Lung (tissue), 12 donors: ENCODE results near the gene LDHB. TPM values are rescaled to one million over a fixed set of nuclear protein-coding genes. Genes with fewer than 3 reads are reported as not detected.
"Not testable (repeated sequence)": the region's sequence is repeated elsewhere in the genome, so short reads cannot be mapped to it uniquely, and the experiment has no call there.

Experiments used
- ATAC-seq: fragments of 200-7000 bp; cut with Tn5 transposase; one replicate; pipeline ENCODE4 v1.9.1; 2020; ENCODE audit warnings: moderate number of reproducible peaks; ENCODE audit not compliant: insufficient read depth, low FRiP score
- DNase-seq, 3 donors: peaks; one replicate each; pipeline ENCODE4 v3.0.0-alpha.2; 2013 to 2017
- H3K27ac ChIP-seq, 2 donors: one replicate each; pipeline ENCODE4 v1.5.1; 2013; ENCODE audit warnings: mild to moderate bottlenecking in 2 of 2, moderate library complexity in 2 of 2, control low read depth in 1 of 2, inconsistent platforms in 1 of 2, low read depth in 1 of 2, low read length in 1 of 2
- H3K27me3 ChIP-seq, 3 donors: one replicate each; pipeline ENCODE4 v1.5.1; 2013; ENCODE audit warnings: low read length in 2 of 3; ENCODE audit not compliant: control insufficient read depth in 3 of 3, insufficient read depth in 3 of 3
- H3K36me3 ChIP-seq, 4 donors: one replicate each; pipeline ENCODE4 v1.5.1; 2013; ENCODE audit warnings: low read length in 4 of 4, mild to moderate bottlenecking in 1 of 4, moderate library complexity in 1 of 4; ENCODE audit not compliant: control insufficient read depth in 4 of 4, insufficient read depth in 4 of 4
- H3K4me1 ChIP-seq, 5 donors: one replicate each; pipeline ENCODE4 v1.5.1; 2013; ENCODE audit warnings: low read length in 5 of 5, mild to moderate bottlenecking in 2 of 5, moderate library complexity in 1 of 5; ENCODE audit not compliant: control insufficient read depth in 5 of 5, insufficient read depth in 5 of 5
- H3K4me3 ChIP-seq: one replicate; pipeline ENCODE4 v1.5.1; 2013; ENCODE audit warnings: mild to moderate bottlenecking, control low read depth, moderate library complexity
- H3K9ac ChIP-seq, 2 donors: one replicate each; pipeline ENCODE4 v1.5.1; 2013; ENCODE audit warnings: low read length in 2 of 2, control low read depth in 1 of 2; ENCODE audit not compliant: insufficient read depth in 1 of 2
- H3K9me3 ChIP-seq, 4 donors: one replicate each; pipeline ENCODE4 v1.5.1; 2013; ENCODE audit warnings: low read length in 3 of 4, mild to moderate bottlenecking in 1 of 4, moderate library complexity in 1 of 4; ENCODE audit not compliant: control insufficient read depth in 4 of 4, insufficient read depth in 3 of 4
- CTCF ChIP-seq: IDR thresholded peaks from 2 replicates; pipeline ENCODE4 v1.5.1; 2012; ENCODE audit warnings: mild to moderate bottlenecking; ENCODE audit errors: control extremely low read depth, extremely low read depth
- WGBS, 2 donors: extraction: QIAGEN DNeasy Blood & Tissue Kit; methylation state at CpG; one replicate each; pipeline ENCODE4 v1.1.7; 2013; 5-methylcytosine and 5-hydroxymethylcytosine counted together
- polyA plus RNA-seq, 2 donors: library from polyadenylated mRNA; stranded (reverse); fragments of 200-250 nt; gene quantifications; one replicate each; pipeline ENCODE4 v1.2.1, GENCODE V29; 2013
- total RNA-seq, 2 donors: library from RNA; depleted of rRNA in 1 of 2; stranded (reverse); fragments of >200 nt in 1 of 2; gene quantifications; one replicate each; pipeline ENCODE4 v1.2.1, GENCODE V29; 2014 to 2021
- donor health status: control.
- donor health status: control.
- donor health status: Bipolar disorder and iron deficiency.
- donor health status: healthy.
- donor health status: DM: yes; HTN: yes; CAD: no.

LDHB gene
- total and polyA plus RNA-seq, 4 donors, result 370 to 551 (median 459) TPM

GRCh38 chr12:21598651-21599050 lies 59.0 kb downstream of the LDHB start:
- DNase-seq (no peak), ATAC-seq (no peak)
- Histone ChIP-seq H3K4me1 (peaks cover 0 to 3% (median 0%) of the 10 kb centered on the region in 5 donors), H3K36me3 (no peaks in the 10 kb centered on the region), H3K9me3 (no peaks in the 10 kb centered on the region), H3K4me3 (no peak overlapping the region), H3K9ac (no peak overlapping the region), H3K27me3 (no peaks in the 10 kb centered on the region), H3K27ac (no peak overlapping the region)
- no peak for TF ChIP-seq CTCF
- WGBS, 2 donors, result 92 to 95% methylated on average over 4 of the region's 4 CpGs

GRCh38 chr12:21595356-21595755 lies 62.3 kb downstream of the LDHB start:
- not testable (repeated sequence) for H3K4me1 ChIP-seq, H3K27me3 ChIP-seq, H3K9ac ChIP-seq

GRCh38 chr12:21585485-21585884 lies 72.2 kb downstream of the LDHB start:
- no peak for DNase-seq
- WGBS, 2 donors, result 68 to 80% methylated on average over 3 of the region's 3 CpGs
- Histone ChIP-seq H3K36me3 (no peaks in the 10 kb centered on the region), H3K27me3 (no peaks in the 10 kb centered on the region), H3K4me3 (no peak overlapping the region), H3K9me3 (peaks cover 0 to 4% (median 1%) of the 10 kb centered on the region in 4 donors), H3K27ac (no peak overlapping the region), H3K9ac (no peak overlapping the region), H3K4me1 (no peaks in the 10 kb centered on the region)
- no peak for ATAC-seq
- no peak for TF ChIP-seq CTCF

More at GRCh38 chr12:21595356-21595755, 62.3 kb downstream of the LDHB start:
- not testable (repeated sequence) for H3K9me3 ChIP-seq, H3K4me3 ChIP-seq, H3K36me3 ChIP-seq, DNase-seq, H3K27ac ChIP-seq, ATAC-seq

Other genes with a start within 250 kb of the LDHB start
- 10 to 100 TPM; 21.3 to 28.2 TPM for gene PYROXD1, start 220.2 kb downstream of the LDHB start, total RNA-seq
- gene PYROXD1, start 220.2 kb downstream of the LDHB start, polyA plus RNA-seq, result 10 to 100 TPM; 13.3 to 15.3 TPM
- gene RECQL, start 156.2 kb downstream of the LDHB start, total RNA-seq, result 10 to 100 TPM; 34.7 to 36.0 TPM
- 10 to 100 TPM; 13.8 to 24.5 TPM for gene RECQL, start 156.2 kb downstream of the LDHB start, polyA plus RNA-seq
- gene GOLT1B, start 156.1 kb downstream of the LDHB start, total RNA-seq, result 10 to 100 TPM; 34.3 to 35.0 TPM
- gene GOLT1B, start 156.1 kb downstream of the LDHB start, polyA plus RNA-seq, result 10 to 100 TPM; 23.9 to 27.3 TPM
- gene SPX, start 131.5 kb downstream of the LDHB start, total RNA-seq, result 10 to 100 TPM in 1 of 2 donors, under 1 TPM in 1; 0.58 to 24.0 TPM
- under 1 TPM; 0.09 to 0.51 TPM for gene SPX, start 131.5 kb downstream of the LDHB start, polyA plus RNA-seq
- gene GYS2, start 53.0 kb downstream of the LDHB start, total RNA-seq, result not detected
- gene GYS2, start 53.0 kb downstream of the LDHB start, polyA plus RNA-seq, result under 1 TPM; 0.03 to 0.10 TPM
- 10 to 100 TPM; 14.6 to 16.1 TPM for gene KCNJ8, start 116.9 kb upstream of the LDHB start, total RNA-seq
- 10 to 100 TPM in 1 of 2 donors, 1 to 10 TPM in 1; 6.2 to 13.8 TPM for gene KCNJ8, start 116.9 kb upstream of the LDHB start, polyA plus RNA-seq